Thyroid gland (tissue), 4 donors: ENCODE results near the gene FKBP15. TPM values are rescaled to one million over a fixed set of nuclear protein-coding genes. Genes with fewer than 3 reads are reported as not detected.

Experiments
- DNase-seq, 2 donors: peaks; one replicate each; pipeline ENCODE4 v3.0.0-alpha.2; 2019
- H3K27ac ChIP-seq, 3 donors: fragments of 200-600 bp; sonication (generic); 1 replicate in 2 of 3; 2 replicates in 1 of 3; pipeline ENCODE4 v1.5.1; 2016 to 2019; ENCODE audit warnings: mild to moderate bottlenecking in 1 of 3, moderate library complexity in 1 of 3
- H3K27me3 ChIP-seq: fragments of 200-600 bp; sonication (generic); one replicate; pipeline ENCODE4 v1.5.1; 2019
- H3K36me3 ChIP-seq, 2 donors: fragments of 200-600 bp; sonication (generic); one replicate each; pipeline ENCODE4 v1.5.1; 2016 to 2019
- H3K4me1 ChIP-seq, 2 donors: fragments of 200-600 bp; sonication (generic); one replicate each; pipeline ENCODE4 v1.5.1; 2017 to 2019
- H3K4me3 ChIP-seq, 3 donors: fragments of 200-600 bp; sonication (generic); replicated peaks in 1 of 3; 1 replicate in 2 of 3; 2 replicates in 1 of 3; pipeline ENCODE4 v1.5.1; 2016; ENCODE audit warnings: mild to moderate bottlenecking in 1 of 3
- H3K9me3 ChIP-seq: fragments of 200-600 bp; sonication (generic); one replicate; pipeline ENCODE4 v1.5.1; 2017
- POLR2A ChIP-seq, 2 donors: fragments of 450-650 bp; IDR thresholded peaks; one replicate each; pipeline ENCODE4 v1.6.1; 2017; ENCODE audit warnings: antibody characterized with exemption in 2 of 2, mild to moderate bottlenecking in 2 of 2, moderate library complexity in 1 of 2
- WGBS, 2 donors: methylation state at CpG; one replicate each; pipeline ENCODE4 v1.1.5; 2017; 5-methylcytosine and 5-hydroxymethylcytosine counted together
- intact Hi-C: fragments of 100-400 bp; cut with DNase I; formaldehyde crosslinking; loops from one replicate; pipeline ENCODE4 v1.15.1; 2023
- total RNA-seq, 4 donors: library from RNA; depleted of rRNA; stranded (reverse); fragments of >200 nt; gene quantifications; one replicate each; pipeline ENCODE4 v1.2.3, GENCODE V29; 2016
- TF ChIP-seq, protein P1 (sequence below), 6 experiments: fragments of 200-600 bp in 3 of 6; fragments of 450-650 bp in 3 of 6; sonication (generic) in 3 of 6; IDR thresholded peaks; one replicate each; pipeline ENCODE4 v1.5.1; 2016 to 2019; ENCODE audit warnings: antibody characterized with exemption in 6 of 6, mild to moderate bottlenecking in 2 of 6, inconsistent platforms in 1 of 6, moderate library complexity in 1 of 6

Gene FKBP15, protein sequence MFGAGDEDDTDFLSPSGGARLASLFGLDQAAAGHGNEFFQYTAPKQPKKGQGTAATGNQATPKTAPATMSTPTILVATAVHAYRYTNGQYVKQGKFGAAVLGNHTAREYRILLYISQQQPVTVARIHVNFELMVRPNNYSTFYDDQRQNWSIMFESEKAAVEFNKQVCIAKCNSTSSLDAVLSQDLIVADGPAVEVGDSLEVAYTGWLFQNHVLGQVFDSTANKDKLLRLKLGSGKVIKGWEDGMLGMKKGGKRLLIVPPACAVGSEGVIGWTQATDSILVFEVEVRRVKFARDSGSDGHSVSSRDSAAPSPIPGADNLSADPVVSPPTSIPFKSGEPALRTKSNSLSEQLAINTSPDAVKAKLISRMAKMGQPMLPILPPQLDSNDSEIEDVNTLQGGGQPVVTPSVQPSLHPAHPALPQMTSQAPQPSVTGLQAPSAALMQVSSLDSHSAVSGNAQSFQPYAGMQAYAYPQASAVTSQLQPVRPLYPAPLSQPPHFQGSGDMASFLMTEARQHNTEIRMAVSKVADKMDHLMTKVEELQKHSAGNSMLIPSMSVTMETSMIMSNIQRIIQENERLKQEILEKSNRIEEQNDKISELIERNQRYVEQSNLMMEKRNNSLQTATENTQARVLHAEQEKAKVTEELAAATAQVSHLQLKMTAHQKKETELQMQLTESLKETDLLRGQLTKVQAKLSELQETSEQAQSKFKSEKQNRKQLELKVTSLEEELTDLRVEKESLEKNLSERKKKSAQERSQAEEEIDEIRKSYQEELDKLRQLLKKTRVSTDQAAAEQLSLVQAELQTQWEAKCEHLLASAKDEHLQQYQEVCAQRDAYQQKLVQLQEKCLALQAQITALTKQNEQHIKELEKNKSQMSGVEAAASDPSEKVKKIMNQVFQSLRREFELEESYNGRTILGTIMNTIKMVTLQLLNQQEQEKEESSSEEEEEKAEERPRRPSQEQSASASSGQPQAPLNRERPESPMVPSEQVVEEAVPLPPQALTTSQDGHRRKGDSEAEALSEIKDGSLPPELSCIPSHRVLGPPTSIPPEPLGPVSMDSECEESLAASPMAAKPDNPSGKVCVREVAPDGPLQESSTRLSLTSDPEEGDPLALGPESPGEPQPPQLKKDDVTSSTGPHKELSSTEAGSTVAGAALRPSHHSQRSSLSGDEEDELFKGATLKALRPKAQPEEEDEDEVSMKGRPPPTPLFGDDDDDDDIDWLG
- 10 to 100 TPM; 25.0 to 30.6 (median 29.1) TPM for total RNA-seq

DNA sequence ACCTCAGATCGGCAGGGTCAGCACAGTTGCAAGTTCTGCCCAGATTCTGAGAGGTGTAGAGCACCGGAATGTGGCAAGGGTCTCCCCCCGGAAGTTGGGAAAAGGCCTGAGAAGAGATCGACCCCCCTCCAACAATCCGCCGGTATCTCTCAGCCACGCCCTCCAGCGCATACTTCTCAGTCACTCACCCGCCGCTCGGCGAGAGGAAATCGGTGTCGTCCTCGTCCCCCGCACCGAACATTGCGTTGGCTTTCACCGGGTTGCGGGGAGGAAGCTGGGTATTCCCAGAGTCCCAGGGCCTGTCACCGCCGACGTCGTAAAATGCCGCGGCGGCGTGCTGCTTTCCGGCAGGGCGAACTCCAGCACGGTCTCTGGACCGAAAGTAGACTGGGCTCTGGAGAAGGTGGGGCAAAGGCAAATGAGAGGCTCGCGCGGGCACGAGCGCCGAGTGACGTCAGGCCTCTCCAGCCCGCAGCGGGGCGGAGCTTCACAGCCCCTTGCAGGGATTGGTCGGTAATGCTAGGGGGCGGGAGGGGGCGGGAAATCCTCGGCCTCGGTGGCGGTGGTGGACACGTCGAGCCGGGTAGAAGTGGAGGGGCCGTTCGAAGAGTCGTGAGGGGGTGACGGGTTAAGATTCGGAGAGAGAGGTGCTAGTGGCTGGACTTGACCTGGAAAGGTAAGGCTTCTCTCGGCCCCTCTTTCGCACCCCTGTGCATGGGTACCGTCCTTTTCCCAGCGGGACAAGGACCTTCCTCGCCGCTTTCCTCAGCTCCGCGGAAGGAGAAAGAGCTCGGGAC lies at the start of gene FKBP15, which contains the start of gene SLC31A1:
Gene FKBP15, minus strand, starts transcription at position 275 of the 797 bp plus-strand sequence. Its CDS starts 34 bp downstream, at position 241.
Gene SLC31A1, plus strand, starts transcription at position 542 of the 797 bp plus-strand sequence. CDS start 34,605 bp downstream, outside the sequence.
- intact Hi-C loops = loop anchor here (10.0 kb wide), 1 partner anchor 54 kb away; the partner anchor contains the start of genes CDC26 and PRPF4
- DNase-seq = peak; percentile 98
- no peaks in the 10 kb centered on the region for H3K9me3 ChIP-seq
- 0 to 1% methylated on average over 49 to 60 of the region's 65 CpGs for WGBS, 2 donors
- peaks cover 19 to 26% of the 10 kb centered on the region in 2 donors for H3K4me1 ChIP-seq
- peak within 1 kb of the TSS; percentile 50 to 96 (median 77) for H3K4me3 ChIP-seq
- TF ChIP-seq, protein P1, sequence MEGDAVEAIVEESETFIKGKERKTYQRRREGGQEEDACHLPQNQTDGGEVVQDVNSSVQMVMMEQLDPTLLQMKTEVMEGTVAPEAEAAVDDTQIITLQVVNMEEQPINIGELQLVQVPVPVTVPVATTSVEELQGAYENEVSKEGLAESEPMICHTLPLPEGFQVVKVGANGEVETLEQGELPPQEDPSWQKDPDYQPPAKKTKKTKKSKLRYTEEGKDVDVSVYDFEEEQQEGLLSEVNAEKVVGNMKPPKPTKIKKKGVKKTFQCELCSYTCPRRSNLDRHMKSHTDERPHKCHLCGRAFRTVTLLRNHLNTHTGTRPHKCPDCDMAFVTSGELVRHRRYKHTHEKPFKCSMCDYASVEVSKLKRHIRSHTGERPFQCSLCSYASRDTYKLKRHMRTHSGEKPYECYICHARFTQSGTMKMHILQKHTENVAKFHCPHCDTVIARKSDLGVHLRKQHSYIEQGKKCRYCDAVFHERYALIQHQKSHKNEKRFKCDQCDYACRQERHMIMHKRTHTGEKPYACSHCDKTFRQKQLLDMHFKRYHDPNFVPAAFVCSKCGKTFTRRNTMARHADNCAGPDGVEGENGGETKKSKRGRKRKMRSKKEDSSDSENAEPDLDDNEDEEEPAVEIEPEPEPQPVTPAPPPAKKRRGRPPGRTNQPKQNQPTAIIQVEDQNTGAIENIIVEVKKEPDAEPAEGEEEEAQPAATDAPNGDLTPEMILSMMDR (IDR thresholded peaks at IDR 0.05) = no peak
- peak; percentile 37 to 82 for TF ChIP-seq POLR2A (IDR thresholded peaks at IDR 0.05)
- H3K36me3 ChIP-seq = no peaks in the 10 kb centered on the region
- no peaks in the 10 kb centered on the region for H3K27me3 ChIP-seq
- peak within 1 kb of the TSS; percentile 50 to 78 (median 72) for H3K27ac ChIP-seq

DNA sequence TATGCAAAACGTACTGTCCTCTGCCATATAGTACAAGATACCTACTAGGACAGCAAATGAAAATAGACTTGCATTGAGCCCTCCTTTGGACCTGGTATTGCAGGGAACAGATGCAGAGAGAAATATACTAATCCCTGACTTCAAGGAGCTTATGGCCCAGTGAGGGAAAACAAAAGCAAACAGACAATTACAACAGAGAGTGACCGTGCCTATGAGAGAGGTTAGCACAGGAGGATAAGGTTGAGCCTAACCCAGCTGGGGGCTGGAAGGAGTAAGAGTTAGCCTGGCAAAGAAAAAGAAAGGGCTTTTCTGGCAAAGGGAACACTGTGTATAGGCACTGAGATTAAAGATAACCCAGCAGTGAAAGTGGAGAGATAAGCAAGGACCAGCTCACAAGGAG lies 48.8 kb upstream of the FKBP15 start:
- no peaks in the 10 kb centered on the region for H3K27me3 ChIP-seq
- 93 to 96% methylated on average over 2 of the region's 2 CpGs for WGBS, 2 donors
- peaks cover 5 to 6% of the 10 kb centered on the region in 2 donors for H3K4me1 ChIP-seq
- H3K36me3 ChIP-seq = peaks cover 35 to 54% of the 10 kb centered on the region in 2 donors
- intact Hi-C loops = loop anchor here (5.0 to 10.0 kb wide), 3 partner anchors 45 to 387 kb away; partner anchors contain the start of genes FKBP15 and SLC31A1
- no peak overlapping the region for H3K27ac ChIP-seq
- TF ChIP-seq POLR2A (IDR thresholded peaks at IDR 0.05) = no peak
- TF ChIP-seq, protein P1 (IDR thresholded peaks at IDR 0.05) = no peak
- H3K4me3 ChIP-seq = no peak overlapping the region
- no peak for DNase-seq
- no peaks in the 10 kb centered on the region for H3K9me3 ChIP-seq

DNA sequence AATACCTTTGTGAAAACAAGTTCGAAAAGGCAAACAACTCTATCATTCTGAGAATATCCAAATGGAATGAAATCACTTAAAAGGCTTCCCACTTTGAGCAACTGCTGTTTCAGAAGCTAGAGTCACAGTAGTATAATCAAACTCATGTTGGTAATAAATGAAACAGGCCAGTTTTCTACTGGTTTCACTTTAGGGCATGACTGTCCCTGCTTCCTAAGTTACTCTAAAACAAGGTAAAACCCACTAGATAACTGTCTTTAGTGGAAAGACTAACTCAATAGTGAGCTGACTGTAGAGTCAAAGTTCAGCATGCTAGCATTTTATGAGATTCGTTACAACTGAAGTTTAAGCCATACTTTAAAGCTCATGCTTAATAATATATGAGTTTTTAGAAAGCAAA lies 48.3 kb upstream of the FKBP15 start:
- intact Hi-C loops = no loop called here
- H3K4me3 ChIP-seq = no peak overlapping the region
- no peak for DNase-seq
- H3K4me1 ChIP-seq = peaks cover 4 to 5% of the 10 kb centered on the region in 2 donors
- TF ChIP-seq POLR2A (IDR thresholded peaks at IDR 0.05) = no peak
- TF ChIP-seq, protein P1 (IDR thresholded peaks at IDR 0.05) = no peak
- H3K9me3 ChIP-seq = no peaks in the 10 kb centered on the region
- no peaks in the 10 kb centered on the region for H3K27me3 ChIP-seq
- peaks cover 35 to 54% of the 10 kb centered on the region in 2 donors for H3K36me3 ChIP-seq
- WGBS, 2 donors = 91 to 97% methylated on average over 2 of the region's 2 CpGs
- H3K27ac ChIP-seq = no peak overlapping the region

DNA sequence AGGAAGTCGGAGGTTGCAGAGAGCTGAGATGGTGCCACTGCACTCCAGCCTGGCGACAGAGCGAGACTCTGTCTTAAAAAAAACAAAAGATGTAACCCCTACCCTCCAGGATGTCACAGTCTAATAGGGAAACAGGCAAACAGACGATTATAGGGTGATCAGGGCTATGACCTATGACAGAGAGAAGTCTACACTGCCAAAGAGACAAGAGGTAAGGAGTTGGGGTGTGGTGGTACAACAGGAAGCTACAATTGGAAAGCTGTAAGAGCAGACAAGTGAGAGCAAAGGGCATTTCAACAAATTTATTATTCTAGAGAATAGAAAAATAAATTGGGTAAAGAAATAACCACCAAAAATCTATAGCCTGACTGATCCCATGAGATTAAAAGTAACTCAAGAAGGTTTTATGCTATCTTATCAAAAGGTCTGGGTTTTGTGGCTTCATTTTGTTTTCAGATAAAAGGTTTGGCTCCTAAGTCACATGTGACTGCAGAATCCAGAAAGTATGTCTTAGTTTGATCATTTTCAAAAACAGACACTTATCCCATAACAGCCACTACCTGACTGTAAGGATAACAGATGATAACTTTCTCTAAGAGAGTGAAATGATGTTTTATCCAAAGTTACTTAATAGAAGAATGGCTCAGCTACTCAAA lies 47.0 kb upstream of the FKBP15 start:
- 94 to 97% methylated on average over 4 of the region's 4 CpGs for WGBS, 2 donors
- no peaks in the 10 kb centered on the region for H3K9me3 ChIP-seq
- H3K27ac ChIP-seq = no peak overlapping the region
- TF ChIP-seq, protein P1 (IDR thresholded peaks at IDR 0.05) = no peak
- no peak for TF ChIP-seq POLR2A (IDR thresholded peaks at IDR 0.05)
- no peak for DNase-seq
- H3K4me3 ChIP-seq = no peak overlapping the region
- H3K36me3 ChIP-seq = peaks cover 35 to 54% of the 10 kb centered on the region in 2 donors
- no peaks in the 10 kb centered on the region for H3K4me1 ChIP-seq
- intact Hi-C loops = no loop called here
- H3K27me3 ChIP-seq = no peaks in the 10 kb centered on the region
